ENCODE results near the gene SOAT2.
"Not testable (repeated sequence)": the region's sequence is repeated elsewhere in the genome, so short reads cannot be mapped to it uniquely, and the experiment has no call there.

SOAT2 gene

GRCh38 chr12:53147181-53147580 is 43.9 kb downstream of the SOAT2 start:
- no peak for DNase-seq (ENCODE audit: low spot score)

GRCh38 chr12:53147653-53148052 is 44.4 kb downstream of the SOAT2 start:
- no peak for DNase-seq (ENCODE audit: low spot score)

GRCh38 chr12:53151039-53151438 is 47.8 kb downstream of the SOAT2 start:
- no peak for DNase-seq (ENCODE audit: low spot score)

- DNase-seq (ENCODE audit: low spot score) = no peak
These were observed 49.1 kb downstream of the SOAT2 start for GRCh38 chr12:53152390-53152789.

- DNase-seq (ENCODE audit: low spot score) = peak; percentile 81
These were observed 56.0 kb downstream of the SOAT2 start for GRCh38 chr12:53159195-53159839.

GRCh38 chr12:53160000-53160399 is 56.7 kb downstream of the SOAT2 start:
- no peak for DNase-seq (ENCODE audit: low spot score)

- DNase-seq (ENCODE audit: low spot score) = no peak
These were observed 57.4 kb downstream of the SOAT2 start for GRCh38 chr12:53160673-53161072.

GRCh38 chr12:53161119-53161911 is 58.0 kb downstream of the SOAT2 start:
- no peak for DNase-seq (ENCODE audit: low spot score)

- DNase-seq (ENCODE audit: low spot score) = not testable (repeated sequence)
These were observed 59.7 kb downstream of the SOAT2 start for GRCh38 chr12:53163008-53163407.

GRCh38 chr12:53166837-53167236 is 63.6 kb downstream of the SOAT2 start:
- no peak for DNase-seq (ENCODE audit: low spot score)

- DNase-seq (ENCODE audit: low spot score) = no peak
These were observed 66.4 kb downstream of the SOAT2 start for GRCh38 chr12:53169644-53170043.

- DNase-seq (ENCODE audit: low spot score) = no peak
These were observed 66.9 kb downstream of the SOAT2 start for GRCh38 chr12:53170215-53170614.

- DNase-seq (ENCODE audit: low spot score) = no peak
These were observed 67.8 kb downstream of the SOAT2 start for GRCh38 chr12:53170876-53171724.

- DNase-seq (ENCODE audit: low spot score) = no peak
These were observed 68.5 kb downstream of the SOAT2 start for GRCh38 chr12:53171725-53172329.

GRCh38 chr12:53172352-53172751 is 69.1 kb downstream of the SOAT2 start:
- no peak for DNase-seq (ENCODE audit: low spot score)

- no peak for DNase-seq (ENCODE audit: low spot score)
These were observed 69.9 kb downstream of the SOAT2 start for GRCh38 chr12:53173085-53173715.

Data from hematopoietic multipotent progenitor cell treated with erythropoietin and hydrocortisone succinate and interleukin-3 and kit ligand, for 15 days (in vitro differentiated cells).